Measurements from ENCODE around the gene NOTCH3.

DNA sequence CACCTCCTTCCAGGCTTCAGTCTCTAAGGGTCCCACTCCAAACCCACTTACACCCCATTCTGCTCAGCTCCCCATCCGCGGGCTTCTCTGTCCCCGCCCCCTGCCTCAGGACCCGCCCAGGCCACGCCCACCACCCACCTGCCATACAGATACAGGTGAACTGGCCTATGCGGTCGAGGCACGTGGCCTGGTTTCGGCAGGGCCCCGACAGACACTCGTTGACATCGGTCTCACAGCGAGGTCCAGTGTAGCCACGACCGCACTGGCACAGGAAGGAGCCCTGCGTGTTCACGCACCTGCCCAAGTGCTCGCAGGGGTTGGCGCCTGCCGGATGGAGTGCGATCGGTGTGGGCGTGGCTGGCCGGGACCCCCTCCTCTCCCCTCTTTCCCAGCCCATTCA is 11.9 kb downstream of the NOTCH3 start:
- TF ChIP-seq, protein P1, sequence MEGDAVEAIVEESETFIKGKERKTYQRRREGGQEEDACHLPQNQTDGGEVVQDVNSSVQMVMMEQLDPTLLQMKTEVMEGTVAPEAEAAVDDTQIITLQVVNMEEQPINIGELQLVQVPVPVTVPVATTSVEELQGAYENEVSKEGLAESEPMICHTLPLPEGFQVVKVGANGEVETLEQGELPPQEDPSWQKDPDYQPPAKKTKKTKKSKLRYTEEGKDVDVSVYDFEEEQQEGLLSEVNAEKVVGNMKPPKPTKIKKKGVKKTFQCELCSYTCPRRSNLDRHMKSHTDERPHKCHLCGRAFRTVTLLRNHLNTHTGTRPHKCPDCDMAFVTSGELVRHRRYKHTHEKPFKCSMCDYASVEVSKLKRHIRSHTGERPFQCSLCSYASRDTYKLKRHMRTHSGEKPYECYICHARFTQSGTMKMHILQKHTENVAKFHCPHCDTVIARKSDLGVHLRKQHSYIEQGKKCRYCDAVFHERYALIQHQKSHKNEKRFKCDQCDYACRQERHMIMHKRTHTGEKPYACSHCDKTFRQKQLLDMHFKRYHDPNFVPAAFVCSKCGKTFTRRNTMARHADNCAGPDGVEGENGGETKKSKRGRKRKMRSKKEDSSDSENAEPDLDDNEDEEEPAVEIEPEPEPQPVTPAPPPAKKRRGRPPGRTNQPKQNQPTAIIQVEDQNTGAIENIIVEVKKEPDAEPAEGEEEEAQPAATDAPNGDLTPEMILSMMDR (IDR thresholded peaks at IDR 0.05; ENCODE audit: low read length): no peak
- TF ChIP-seq EZH2 (optimal IDR thresholded peaks at IDR 0.05; ENCODE audit: low read depth, low read length): no peak

Measured in MM.1S (cell line).